ENCODE measurements around the gene DOK5.

The DOK5 gene

GRCh38 chr20:54545676-54546358, 70.4 kb downstream of the DOK5 start:
- TF ChIP-seq CTCF (IDR thresholded peaks at IDR 0.05): no peak
- H3K27ac Mint-ChIP-seq: no peak overlapping the region
- no peak for DNase-seq

GRCh38 chr20:54548849-54549248, 73.5 kb downstream of the DOK5 start:
- Mint-ChIP-seq H3K27ac (no peak overlapping the region), H3K9me3 (peaks cover 9% of the 10 kb centered on the region), H3K4me1 (no peaks in the 10 kb centered on the region), H3K36me3 (ENCODE audit: low read depth) (no peaks in the 10 kb centered on the region), H3K27me3 (ENCODE audit: low read depth, poor library complexity) (no peaks in the 10 kb centered on the region), H3K4me3 (no peak overlapping the region)
- TF ChIP-seq CTCF (IDR thresholded peaks at IDR 0.05): no peak
- no peak for DNase-seq

More at GRCh38 chr20:54545676-54546358, 70.4 kb downstream of the DOK5 start:
- H3K27me3 Mint-ChIP-seq (ENCODE audit: low read depth, poor library complexity): no peaks in the 10 kb centered on the region
- H3K4me1 Mint-ChIP-seq: no peaks in the 10 kb centered on the region
- no peak overlapping the region for H3K4me3 Mint-ChIP-seq
- H3K9me3 Mint-ChIP-seq: peaks cover 9% of the 10 kb centered on the region
- H3K36me3 Mint-ChIP-seq (ENCODE audit: low read depth): no peaks in the 10 kb centered on the region

GRCh38 chr20:54549658-54550326, 74.4 kb downstream of the DOK5 start:
- no peak for TF ChIP-seq CTCF (IDR thresholded peaks at IDR 0.05)
- Mint-ChIP-seq H3K36me3 (ENCODE audit: low read depth) (no peaks in the 10 kb centered on the region), H3K27ac (no peak overlapping the region), H3K27me3 (ENCODE audit: low read depth, poor library complexity) (no peaks in the 10 kb centered on the region), H3K4me1 (no peaks in the 10 kb centered on the region), H3K4me3 (no peak overlapping the region), H3K9me3 (peaks cover 2% of the 10 kb centered on the region)
- no peak for DNase-seq

- no peak for TF ChIP-seq CTCF (IDR thresholded peaks at IDR 0.05)
- no peak for DNase-seq
- Mint-ChIP-seq H3K27ac (no peak overlapping the region), H3K4me1 (no peaks in the 10 kb centered on the region), H3K4me3 (no peak overlapping the region), H3K36me3 (ENCODE audit: low read depth) (no peaks in the 10 kb centered on the region), H3K27me3 (ENCODE audit: low read depth, poor library complexity) (no peaks in the 10 kb centered on the region), H3K9me3 (no peaks in the 10 kb centered on the region)
These were observed 75.5 kb downstream of the DOK5 start for GRCh38 chr20:54550776-54551396.

- DNase-seq: no peak
- no peak overlapping the region for H3K4me3 Mint-ChIP-seq
- H3K9me3 Mint-ChIP-seq: no peaks in the 10 kb centered on the region
- H3K36me3 Mint-ChIP-seq (ENCODE audit: low read depth): no peaks in the 10 kb centered on the region
- no peaks in the 10 kb centered on the region for H3K4me1 Mint-ChIP-seq
- no peaks in the 10 kb centered on the region for H3K27me3 Mint-ChIP-seq (ENCODE audit: low read depth, poor library complexity)
- H3K27ac Mint-ChIP-seq: no peak overlapping the region
- TF ChIP-seq CTCF (IDR thresholded peaks at IDR 0.05): no peak
These were observed 78.6 kb downstream of the DOK5 start for GRCh38 chr20:54554006-54554405.
